Measurements from ENCODE around the gene DOK7. TPM values are rescaled to one million over a fixed set of nuclear protein-coding genes. Genes with fewer than 3 reads are reported as not detected.

DOK7 gene
- 112 and 228 TPM in 2 replicates for total RNA-seq
- 86.3 TPM for polyA plus RNA-seq (2012)

GRCh38 chr4:3462790-3463415 lies at the start of gene DOK7:
Gene DOK7, plus strand, starts transcription at chr4:3463306. Its CDS starts 70 bp downstream, at chr4:3463376.
- DNase-seq (ENCODE audit: low read depth), result peak; percentile 84

GRCh38 chr4:3413675-3414420 lies 49.3 kb upstream of the DOK7 start:
- DNase-seq (ENCODE audit: low read depth), result no peak

- no peak for DNase-seq (ENCODE audit: low read depth)
Measured at GRCh38 chr4:3414421-3415279, 48.5 kb upstream of the DOK7 start.

- DNase-seq (ENCODE audit: low read depth), result no peak
Measured at GRCh38 chr4:3415471-3416141, 47.5 kb upstream of the DOK7 start.

GRCh38 chr4:3416270-3416669 lies 46.8 kb upstream of the DOK7 start:
- DNase-seq (ENCODE audit: low read depth), result no peak

GRCh38 chr4:3416821-3417221 lies 46.3 kb upstream of the DOK7 start:
- DNase-seq (ENCODE audit: low read depth), result no peak

- DNase-seq (ENCODE audit: low read depth), result no peak
Measured at GRCh38 chr4:3417448-3417847, 45.7 kb upstream of the DOK7 start.

GRCh38 chr4:3418029-3418762 lies 44.9 kb upstream of the DOK7 start:
- no peak for DNase-seq (ENCODE audit: low read depth)

- DNase-seq (ENCODE audit: low read depth), result no peak
Measured at GRCh38 chr4:3419836-3420605, 43.1 kb upstream of the DOK7 start.

GRCh38 chr4:3420606-3420955 lies 42.5 kb upstream of the DOK7 start:
- DNase-seq (ENCODE audit: low read depth), result no peak

GRCh38 chr4:3420956-3421355 lies 42.1 kb upstream of the DOK7 start:
- no peak for DNase-seq (ENCODE audit: low read depth)

- no peak for DNase-seq (ENCODE audit: low read depth)
Measured at GRCh38 chr4:3421470-3421869, 41.6 kb upstream of the DOK7 start.

GRCh38 chr4:3422241-3422801 lies 40.8 kb upstream of the DOK7 start:
- no peak for DNase-seq (ENCODE audit: low read depth)

- DNase-seq (ENCODE audit: low read depth), result no peak
Measured at GRCh38 chr4:3422808-3423297, 40.3 kb upstream of the DOK7 start.

- DNase-seq (ENCODE audit: low read depth), result no peak
Measured at GRCh38 chr4:3423406-3423805, 39.7 kb upstream of the DOK7 start.

- no peak for DNase-seq (ENCODE audit: low read depth)
Measured at GRCh38 chr4:3423952-3424351, 39.2 kb upstream of the DOK7 start.

- DNase-seq (ENCODE audit: low read depth), result peak; percentile 73
Measured at GRCh38 chr4:3424522-3425095, 38.5 kb upstream of the DOK7 start.

- DNase-seq (ENCODE audit: low read depth), result no peak
Measured at GRCh38 chr4:3426465-3427133, 36.5 kb upstream of the DOK7 start.

GRCh38 chr4:3427134-3427476 lies 36.0 kb upstream of the DOK7 start:
- no peak for DNase-seq (ENCODE audit: low read depth)

Measured in myocyte (in vitro differentiated cells).